ENCODE data around the gene RDH12.

DNA sequence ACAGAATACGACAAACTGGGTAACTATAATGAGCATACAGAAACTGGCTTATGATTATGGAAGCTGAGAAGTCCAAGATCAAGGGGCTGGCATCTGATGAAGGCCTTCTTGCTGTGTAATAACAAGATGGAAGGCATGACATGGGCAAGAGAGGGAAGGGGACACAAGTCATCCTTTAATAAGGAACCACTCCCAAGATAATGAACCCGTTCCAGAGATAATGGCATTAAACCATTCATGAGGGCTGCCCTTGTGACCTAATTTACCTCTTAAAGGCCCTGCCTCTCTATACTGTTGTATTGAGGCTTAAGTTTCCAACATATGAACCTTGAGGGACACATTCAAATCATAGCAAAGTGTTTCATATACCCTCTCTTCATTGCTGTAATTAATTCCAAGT is 22.7 kb upstream of the RDH12 start:
- TF ChIP-seq, protein P1, sequence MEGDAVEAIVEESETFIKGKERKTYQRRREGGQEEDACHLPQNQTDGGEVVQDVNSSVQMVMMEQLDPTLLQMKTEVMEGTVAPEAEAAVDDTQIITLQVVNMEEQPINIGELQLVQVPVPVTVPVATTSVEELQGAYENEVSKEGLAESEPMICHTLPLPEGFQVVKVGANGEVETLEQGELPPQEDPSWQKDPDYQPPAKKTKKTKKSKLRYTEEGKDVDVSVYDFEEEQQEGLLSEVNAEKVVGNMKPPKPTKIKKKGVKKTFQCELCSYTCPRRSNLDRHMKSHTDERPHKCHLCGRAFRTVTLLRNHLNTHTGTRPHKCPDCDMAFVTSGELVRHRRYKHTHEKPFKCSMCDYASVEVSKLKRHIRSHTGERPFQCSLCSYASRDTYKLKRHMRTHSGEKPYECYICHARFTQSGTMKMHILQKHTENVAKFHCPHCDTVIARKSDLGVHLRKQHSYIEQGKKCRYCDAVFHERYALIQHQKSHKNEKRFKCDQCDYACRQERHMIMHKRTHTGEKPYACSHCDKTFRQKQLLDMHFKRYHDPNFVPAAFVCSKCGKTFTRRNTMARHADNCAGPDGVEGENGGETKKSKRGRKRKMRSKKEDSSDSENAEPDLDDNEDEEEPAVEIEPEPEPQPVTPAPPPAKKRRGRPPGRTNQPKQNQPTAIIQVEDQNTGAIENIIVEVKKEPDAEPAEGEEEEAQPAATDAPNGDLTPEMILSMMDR (IDR thresholded peaks at IDR 0.05; ENCODE audit: low read depth, low read length), result no peak
- TF ChIP-seq, protein P2, sequence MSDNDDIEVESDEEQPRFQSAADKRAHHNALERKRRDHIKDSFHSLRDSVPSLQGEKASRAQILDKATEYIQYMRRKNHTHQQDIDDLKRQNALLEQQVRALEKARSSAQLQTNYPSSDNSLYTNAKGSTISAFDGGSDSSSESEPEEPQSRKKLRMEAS (IDR thresholded peaks at IDR 0.05; ENCODE audit: low read depth, low read length), result no peak
